MM.1S (cell line): ENCODE measurements around the gene ZSWIM4.

Experiments
- DNase-seq: peaks from one replicate; pipeline ENCODE4 v3.0.0-alpha.2; 2015
- H2AFZ ChIP-seq: fragments of 300-600 bp; sonication (generic); 2 replicates; pipeline ENCODE4 v1.6.0; 2016; ENCODE audit warnings: antibody characterized with exemption, low read length
- H3F3A ChIP-seq: fragments of 300-600 bp; sonication (generic); 2 replicates; pipeline ENCODE4 v1.6.1; 2016; ENCODE audit warnings: mild to moderate bottlenecking, antibody characterized with exemption, low read length, moderate library complexity, mixed read lengths; ENCODE audit not compliant: insufficient read depth
- H3K27ac ChIP-seq: fragments of 300-600 bp; sonication (generic); 2 replicates; pipeline ENCODE4 v1.5.1; 2016; ENCODE audit warnings: mild to moderate bottlenecking, low read length
- H3K27me3 ChIP-seq: fragments of 300-600 bp; sonication (generic); replicated peaks from 2 replicates; pipeline ENCODE4 v1.6.0; 2016; ENCODE audit warnings: low read length; ENCODE audit not compliant: insufficient read depth
- H3K36me3 ChIP-seq: fragments of 300-600 bp; sonication (generic); replicated peaks from 2 replicates; pipeline ENCODE4 v1.6.1; 2016; ENCODE audit warnings: mild to moderate bottlenecking, low read length, mixed read lengths; ENCODE audit not compliant: insufficient read depth
- H3K4me1 ChIP-seq: fragments of 300-600 bp; sonication (generic); 2 replicates; pipeline ENCODE4 v1.6.1; 2016; ENCODE audit warnings: low read length, mixed read lengths
- H3K4me2 ChIP-seq: fragments of 300-600 bp; sonication (generic); 2 replicates; pipeline ENCODE4 v1.6.0; 2016; ENCODE audit warnings: low read depth, low read length
- H3K4me3 ChIP-seq: fragments of 300-600 bp; sonication (generic); 2 replicates; pipeline ENCODE4 v1.5.1; 2016; ENCODE audit warnings: low read length, mixed read lengths
- H3K79me2 ChIP-seq: fragments of 300-600 bp; sonication (generic); 2 replicates; pipeline ENCODE4 v1.6.1; 2016; ENCODE audit warnings: mixed run types, low read length, mixed read lengths
- H3K9ac ChIP-seq: fragments of 300-600 bp; sonication (generic); 2 replicates; pipeline ENCODE4 v1.6.1; 2016; ENCODE audit warnings: low read length, mixed read lengths
- H3K9me2 ChIP-seq: fragments of 300-600 bp; sonication (generic); replicated peaks from 2 replicates; pipeline ENCODE4 v1.6.1; 2016; ENCODE audit warnings: mild to moderate bottlenecking, low read length, mixed read lengths; ENCODE audit not compliant: insufficient read depth
- H3K9me3 ChIP-seq: fragments of 300-600 bp; sonication (generic); replicated peaks from 2 replicates; pipeline ENCODE4 v1.6.1; 2016; ENCODE audit warnings: mild to moderate bottlenecking, low read length, mixed read lengths; ENCODE audit not compliant: insufficient read depth
- H4K20me1 ChIP-seq: fragments of 300-600 bp; sonication (generic); 2 replicates; pipeline ENCODE4 v1.6.1; 2016; ENCODE audit warnings: mild to moderate bottlenecking, low read length, moderate library complexity, mixed read lengths; ENCODE audit not compliant: insufficient read depth
- EZH2 ChIP-seq: fragments of 300-600 bp; sonication (generic); optimal IDR thresholded peaks from 2 replicates; pipeline ENCODE3; 2017; ENCODE audit warnings: low read depth, mild to moderate bottlenecking, antibody characterized with exemption, low read length, mixed read lengths
- EZH2phosphoT487 ChIP-seq: fragments of 300-600 bp; sonication (generic); IDR thresholded peaks from 2 replicates; pipeline ENCODE4 v1.6.1; 2018; ENCODE audit warnings: antibody characterized with exemption, low read length
- TF ChIP-seq, protein P1 (sequence below): fragments of 300-600 bp; sonication (generic); IDR thresholded peaks from 2 replicates; pipeline ENCODE4 v1.5.1; 2016; ENCODE audit warnings: antibody characterized with exemption, low read length, mixed read lengths

The ZSWIM4 gene

DNA sequence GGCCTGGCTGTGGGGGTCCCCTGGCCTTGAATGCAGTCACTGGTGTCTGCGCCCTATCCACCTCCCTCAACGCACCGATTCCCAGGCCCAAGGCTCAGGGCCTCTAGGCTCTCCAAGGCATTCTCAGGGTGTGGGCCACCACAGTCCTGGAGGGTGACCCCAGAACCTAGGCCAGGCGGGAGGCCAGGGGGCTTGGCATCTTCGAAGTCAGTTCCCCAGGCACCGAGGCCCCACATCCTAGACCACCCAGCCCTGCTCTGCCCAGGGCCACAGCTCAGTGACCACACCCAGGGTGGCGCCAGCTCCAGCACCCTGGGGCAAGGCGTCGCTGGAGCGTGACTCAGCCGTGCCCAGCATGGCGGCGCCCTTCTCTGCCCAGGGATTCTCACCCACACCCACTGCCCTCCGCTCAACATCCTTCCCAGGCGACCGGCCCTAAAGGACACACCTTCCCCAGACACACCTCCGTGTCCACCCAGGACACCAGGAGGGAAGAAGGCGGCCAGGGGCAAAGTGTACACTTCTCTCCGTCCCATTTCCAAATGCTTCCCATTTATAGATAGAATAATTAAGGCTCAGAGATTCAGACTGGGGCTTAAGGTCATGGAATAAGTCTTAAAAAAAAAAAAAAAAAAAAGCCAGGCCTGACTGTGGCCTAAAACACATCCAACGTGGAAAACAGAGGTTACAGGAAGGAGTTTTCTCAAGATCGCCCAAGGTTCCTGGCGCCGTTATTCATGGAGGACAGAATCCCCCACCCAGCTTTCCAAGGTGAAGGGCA lies 45.3 kb downstream of the ZSWIM4 start:
- Histone ChIP-seq H3K9ac (peak overlapping the region; percentile 97), H3K4me3 (peak overlapping the region; percentile 88), H3K9me2 (no peaks in the 10 kb centered on the region), H4K20me1 (no peaks in the 10 kb centered on the region), H3K4me1 (peaks cover 15% of the 10 kb centered on the region), H3K36me3 (no peaks in the 10 kb centered on the region), H3K27ac (peak overlapping the region; percentile 95), H3K4me2 (peak overlapping the region; percentile 95), H3K9me3 (no peaks in the 10 kb centered on the region), H3K27me3 (no peaks in the 10 kb centered on the region), H3F3A (peaks cover 41% of the 10 kb centered on the region), H2AFZ (no peak overlapping the region), H3K79me2 (peaks cover 66% of the 10 kb centered on the region)
- TF ChIP-seq, protein P1, sequence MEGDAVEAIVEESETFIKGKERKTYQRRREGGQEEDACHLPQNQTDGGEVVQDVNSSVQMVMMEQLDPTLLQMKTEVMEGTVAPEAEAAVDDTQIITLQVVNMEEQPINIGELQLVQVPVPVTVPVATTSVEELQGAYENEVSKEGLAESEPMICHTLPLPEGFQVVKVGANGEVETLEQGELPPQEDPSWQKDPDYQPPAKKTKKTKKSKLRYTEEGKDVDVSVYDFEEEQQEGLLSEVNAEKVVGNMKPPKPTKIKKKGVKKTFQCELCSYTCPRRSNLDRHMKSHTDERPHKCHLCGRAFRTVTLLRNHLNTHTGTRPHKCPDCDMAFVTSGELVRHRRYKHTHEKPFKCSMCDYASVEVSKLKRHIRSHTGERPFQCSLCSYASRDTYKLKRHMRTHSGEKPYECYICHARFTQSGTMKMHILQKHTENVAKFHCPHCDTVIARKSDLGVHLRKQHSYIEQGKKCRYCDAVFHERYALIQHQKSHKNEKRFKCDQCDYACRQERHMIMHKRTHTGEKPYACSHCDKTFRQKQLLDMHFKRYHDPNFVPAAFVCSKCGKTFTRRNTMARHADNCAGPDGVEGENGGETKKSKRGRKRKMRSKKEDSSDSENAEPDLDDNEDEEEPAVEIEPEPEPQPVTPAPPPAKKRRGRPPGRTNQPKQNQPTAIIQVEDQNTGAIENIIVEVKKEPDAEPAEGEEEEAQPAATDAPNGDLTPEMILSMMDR, result no peak
- TF ChIP-seq EZH2, result no peak
- no peak for TF ChIP-seq EZH2phosphoT487
- DNase-seq, result no peak

DNA sequence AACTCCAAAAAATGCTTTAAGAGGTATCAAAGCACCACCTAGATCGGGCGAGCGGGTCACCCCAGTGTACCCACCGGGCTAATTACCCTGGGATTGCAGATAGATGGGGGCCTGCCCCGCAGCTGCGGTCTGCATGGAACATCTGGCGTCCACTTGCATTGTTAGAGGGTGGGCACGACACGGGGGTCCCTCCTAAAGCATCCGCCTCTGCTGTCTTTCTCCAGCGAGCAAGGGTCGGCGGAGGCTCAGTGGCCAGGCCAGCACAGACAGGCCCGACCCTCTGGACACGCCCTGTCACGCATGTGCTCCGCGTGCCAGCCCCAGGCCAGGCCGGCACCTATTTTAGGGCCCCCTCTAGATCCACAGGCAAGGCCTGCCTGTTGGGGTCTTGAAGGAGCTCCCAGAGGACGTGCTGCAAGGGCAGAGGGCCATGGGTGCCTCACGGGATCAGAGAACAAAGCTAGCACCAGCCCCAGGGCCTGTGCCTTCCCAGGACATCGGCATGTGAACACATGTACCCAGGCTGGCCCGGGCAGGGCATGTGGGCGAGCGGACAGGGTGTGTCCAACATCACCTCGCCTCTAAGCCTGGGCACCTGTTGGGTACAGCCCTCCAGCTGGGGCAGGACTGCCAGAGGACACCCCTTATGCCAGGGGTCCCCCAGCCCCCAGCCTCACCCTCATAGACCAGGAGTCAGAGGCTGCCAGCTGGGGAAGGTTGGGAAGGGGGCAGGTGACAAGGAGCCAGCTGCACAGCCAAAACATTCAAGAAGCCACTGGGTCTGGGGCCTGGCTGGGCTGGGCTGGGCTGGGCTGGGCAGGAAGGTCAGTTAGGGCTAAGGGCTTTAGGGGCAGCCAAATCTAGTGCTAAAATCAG lies 46.1 kb downstream of the ZSWIM4 start:
- Histone ChIP-seq H3K9me3 (no peaks in the 10 kb centered on the region), H3K27ac (peak overlapping the region; percentile 95), H3K79me2 (peaks cover 59% of the 10 kb centered on the region), H3K36me3 (no peaks in the 10 kb centered on the region), H3K9ac (peak overlapping the region; percentile 97), H3K27me3 (no peaks in the 10 kb centered on the region), H3K4me2 (peak overlapping the region; percentile 95), H3K4me3 (peak overlapping the region; percentile 88), H3K9me2 (no peaks in the 10 kb centered on the region), H3F3A (peaks cover 35% of the 10 kb centered on the region), H4K20me1 (no peaks in the 10 kb centered on the region), H2AFZ (no peak overlapping the region), H3K4me1 (peaks cover 22% of the 10 kb centered on the region)
- TF ChIP-seq, protein P1, result no peak
- TF ChIP-seq EZH2 (no peak), EZH2phosphoT487 (no peak)
- peak; percentile 22 for DNase-seq

GRCh38 chr19:13841962-13842290 lies 46.7 kb downstream of the ZSWIM4 start:
- H3K79me2 ChIP-seq, result peaks cover 53% of the 10 kb centered on the region
- peaks cover 34% of the 10 kb centered on the region for H3F3A ChIP-seq
- H3K27ac ChIP-seq, result peak overlapping the region; percentile 95
- H3K4me1 ChIP-seq, result peaks cover 26% of the 10 kb centered on the region
- H3K36me3 ChIP-seq, result no peaks in the 10 kb centered on the region
- H3K4me2 ChIP-seq, result peak overlapping the region; percentile 95
- peak overlapping the region; percentile 97 for H3K9ac ChIP-seq
- H2AFZ ChIP-seq, result no peak overlapping the region
- TF ChIP-seq EZH2, result no peak
- TF ChIP-seq, protein P1, result no peak
- no peak for TF ChIP-seq EZH2phosphoT487
- no peaks in the 10 kb centered on the region for H3K9me2 ChIP-seq
- no peaks in the 10 kb centered on the region for H4K20me1 ChIP-seq
- peak overlapping the region; percentile 88 for H3K4me3 ChIP-seq
- no peak for DNase-seq
- no peaks in the 10 kb centered on the region for H3K9me3 ChIP-seq
- H3K27me3 ChIP-seq, result no peaks in the 10 kb centered on the region
